K562 (cell line): ENCODE measurements around the gene AGO1.

Experiments used
- ATF3 ChIP-seq, 2 experiments: fragments of 450-650 bp in 1 of 2; sonication (generic) in 1 of 2; formaldehyde crosslinking in 1 of 2; IDR thresholded peaks in 1 of 2; conservative IDR thresholded peaks in 1 of 2; 2 replicates each; pipeline versions ENCODE4 v1.6.1 to v1.8.1; 2016 to 2023; ENCODE audit warnings: mild to moderate bottlenecking in 2 of 2, moderate library complexity in 2 of 2, inconsistent platforms in 1 of 2, missing genetic modification reagents in 1 of 2
- CBX5 ChIP-seq: IDR thresholded peaks from 2 replicates; pipeline ENCODE4 v1.6.1; 2014; ENCODE audit warnings: low read depth, borderline replicate concordance
- EP300 ChIP-seq: IDR thresholded peaks from 2 replicates; pipeline ENCODE4 v1.6.1; 2012; ENCODE audit warnings: low read length, improper control_type of control experiment
- JUND ChIP-seq, 2 experiments: IDR thresholded peaks; 2 replicates in 1 of 2; 3 replicates in 1 of 2; pipeline ENCODE4 v1.6.1; 2011; ENCODE audit warnings: borderline replicate concordance in 2 of 2, low read depth in 2 of 2, low read length in 2 of 2, improper control_type of control experiment in 1 of 2, missing biosample characterization in 1 of 2, missing genetic modification characterization in 1 of 2, missing genetic modification reagents in 1 of 2
- MAX ChIP-seq: sonication (generic); formaldehyde crosslinking; IDR thresholded peaks from 2 replicates; pipeline ENCODE4 v1.9.0; 2022; ENCODE audit warnings: mild to moderate bottlenecking, missing genetic modification reagents
- PBX2 ChIP-seq, 2 experiments: IDR thresholded peaks in 1 of 2; conservative IDR thresholded peaks in 1 of 2; 2 replicates each; pipeline ENCODE4 v1.6.1; 2016; ENCODE audit warnings: low read depth in 2 of 2, mild to moderate bottlenecking in 1 of 2, missing compliant biosample characterization in 1 of 2, missing genetic modification characterization in 1 of 2, moderate library complexity in 1 of 2
- TCF7L2 ChIP-seq: fragments of 150-350 bp; IDR thresholded peaks from 2 replicates; pipeline ENCODE4 v1.6.1; 2016; ENCODE audit warnings: low read depth, mild to moderate bottlenecking, low read length, moderate library complexity
- ZNF76 ChIP-seq: fragments of 250-450 bp; sonication (Bioruptor Pico); IDR thresholded peaks from 2 replicates; pipeline ENCODE4 v1.4.0; 2020; ENCODE audit warnings: mild to moderate bottlenecking, moderate library complexity, borderline replicate concordance

GRCh38 chr1:35914717-35915116 lies 31.7 kb downstream of the AGO1 start:
- TF ChIP-seq EP300 (no peak), TCF7L2 (no peak), PBX2 (CRISPR knock-in tag; IDR thresholded peaks at IDR 0.05; ENCODE audit: low read depth) (no peak), PBX2 (tag; conservative IDR thresholded peaks at IDR 0.05; ENCODE audit: low read depth) (no peak), JUND (IDR thresholded peaks at IDR 0.05; ENCODE audit: borderline replicate concordance, low read depth, low read length) (no peak), JUND (tag; IDR thresholded peaks at IDR 0.05; ENCODE audit: borderline replicate concordance, low read depth, low read length) (no peak), CBX5 (no peak), MAX (CRISPR knock-in tag) (no peak), ATF3 (IDR thresholded peaks at IDR 0.05) (no peak), ATF3 (CRISPR knock-in tag; conservative IDR thresholded peaks at IDR 0.05) (no peak), ZNF76 (no peak)
